Keratinocyte (primary cell): ENCODE results near the gene MTOR. TPM values are rescaled to one million over a fixed set of nuclear protein-coding genes. Genes with fewer than 3 reads are reported as not detected.

Experiments used
- DNase-seq: peaks from one replicate; pipeline ENCODE4 v3.0.0-alpha.2; 2011; ENCODE audit warnings: low read depth, missing footprints, low spot score
- FAIRE-seq: peaks from 2 replicates; lab custom pipeline; 2011; peaks lifted over from hg19 to GRCh38; lab: Jason Lieb, UNC
- H2AFZ ChIP-seq: 2 replicates; pipeline ENCODE4 v1.6.0; 2012; ENCODE audit warnings: low read length, control low read depth, inconsistent platforms; ENCODE audit not compliant: control insufficient read depth
- H3K27ac ChIP-seq: 2 replicates; pipeline ENCODE4 v1.5.1; 2011; ENCODE audit warnings: low read length; ENCODE audit not compliant: control insufficient read depth, insufficient read depth
- H3K27me3 ChIP-seq: 3 replicates; pipeline ENCODE4 v1.6.0; 2011; ENCODE audit warnings: low read length; ENCODE audit not compliant: control insufficient read depth, insufficient read depth; ENCODE audit errors: extremely low read depth
- H3K36me3 ChIP-seq, 2 experiments: 2 replicates in 1 of 2; 3 replicates in 1 of 2; pipeline ENCODE4 v1.5.1; 2011; ENCODE audit warnings: low read length in 2 of 2, mild to moderate bottlenecking in 1 of 2; ENCODE audit not compliant: control insufficient read depth in 2 of 2, insufficient read depth in 2 of 2; ENCODE audit errors: extremely low read depth in 1 of 2
- H3K4me1 ChIP-seq: 3 replicates; pipeline ENCODE4 v1.5.1; 2011; ENCODE audit warnings: low read length; ENCODE audit not compliant: control insufficient read depth, insufficient read depth; ENCODE audit errors: extremely low read depth
- H3K4me2 ChIP-seq: 3 replicates; pipeline ENCODE4 v1.6.0; 2011; ENCODE audit warnings: low read depth, low read length; ENCODE audit not compliant: control insufficient read depth, insufficient read depth; ENCODE audit errors: extremely low read depth
- H3K4me3 ChIP-seq, 3 experiments: fragments of 200-600 bp in 1 of 3; sonication (generic) in 1 of 3; 2 replicates in 2 of 3; 3 replicates in 1 of 3; pipeline ENCODE4 v1.5.1; 2011 to 2016; ENCODE audit warnings: low read length in 3 of 3, mild to moderate bottlenecking in 3 of 3, control low read depth in 2 of 3, inconsistent platforms in 1 of 3, low read depth in 1 of 3, mixed read lengths in 1 of 3, mixed run types in 1 of 3, moderate library complexity in 1 of 3; ENCODE audit not compliant: control insufficient read depth in 2 of 3, insufficient read depth in 2 of 3; ENCODE audit errors: extremely low read depth in 1 of 3
- H3K79me2 ChIP-seq: 2 replicates; pipeline ENCODE4 v1.6.0; 2012; ENCODE audit warnings: low read length; ENCODE audit not compliant: control insufficient read depth, insufficient read depth
- H3K9ac ChIP-seq: 3 replicates; pipeline ENCODE4 v1.6.0; 2011; ENCODE audit warnings: low read length; ENCODE audit not compliant: control insufficient read depth, insufficient read depth; ENCODE audit errors: extremely low read depth
- H3K9me1 ChIP-seq: 3 replicates; pipeline ENCODE4 v1.6.0; 2011; ENCODE audit warnings: low read length; ENCODE audit not compliant: control insufficient read depth, insufficient read depth; ENCODE audit errors: extremely low read depth
- H3K9me3 ChIP-seq: 2 replicates; pipeline ENCODE4 v1.5.1; 2012; ENCODE audit warnings: low read depth, low read length; ENCODE audit not compliant: control insufficient read depth
- H4K20me1 ChIP-seq: 3 replicates; pipeline ENCODE4 v1.6.0; 2011; ENCODE audit warnings: low read length; ENCODE audit not compliant: control insufficient read depth, insufficient read depth; ENCODE audit errors: extremely low read depth
- CTCF ChIP-seq, 3 experiments: IDR thresholded peaks in 1 of 3; conservative IDR thresholded peaks in 1 of 3; optimal IDR thresholded peaks in 1 of 3; 2 replicates in 2 of 3; 3 replicates in 1 of 3; pipeline versions ENCODE3 to v1.5.1; 2011; ENCODE audit warnings: low read length in 3 of 3, mild to moderate bottlenecking in 3 of 3, moderate library complexity in 2 of 3, control low read depth in 1 of 3, inconsistent platforms in 1 of 3; ENCODE audit not compliant: insufficient read depth in 2 of 3; ENCODE audit errors: extremely low read depth in 1 of 3
- EZH2 ChIP-seq: IDR thresholded peaks from one replicate; pipeline ENCODE4 v1.6.1; 2012; ENCODE audit warnings: inconsistent platforms, mild to moderate bottlenecking, low read length, moderate library complexity
- dilution Hi-C: fragments of 300-500 bp; cut with MboI; formaldehyde crosslinking; loops from one replicate; pipeline ENCODE4 v1.7.0; 2020; ENCODE audit warnings: low sequenced_read_pairs; ENCODE audit not compliant: extremely low pct_ligation_motif_present
- polyA plus RNA-seq, 5 experiments: library from polyadenylated mRNA; depleted of rRNA in 3 of 5; stranded (reverse) in 3 of 5; stranded (forward) in 1 of 5; unstranded in 1 of 5; fragments of >200 nt; gene quantifications; 1 replicate in 1 of 5; 2 replicates in 3 of 5; 3 replicates in 1 of 5; pipeline versions ENCODE4 v1.2.1 to v1.2.3, GENCODE V29; 2011 to 2012; ENCODE audit warnings: missing spikeins in 2 of 5, low read depth in 1 of 5, low replicate concordance in 1 of 5

The MTOR gene
- polyA plus RNA-seq, 1 donor (not counting 4 experiments of a cell fraction or from before 2014, with no cell fraction given) = 31.5 TPM

GRCh38 chr1:11158720-11159321 is 103.5 kb downstream of the MTOR start:
- Histone ChIP-seq H3K4me2 (peak overlapping the region; percentile 54), H3K79me2 (no peaks in the 10 kb centered on the region), H3K9me1 (peaks cover 3% of the 10 kb centered on the region), H2AFZ (no peak overlapping the region), H4K20me1 (no peaks in the 10 kb centered on the region), H3K36me3 (peaks cover 3 to 13% of the 10 kb centered on the region in 2 experiments), H3K9ac (no peak overlapping the region), H3K27ac (peak overlapping the region; percentile 91), H3K4me3 (no peak overlapping the region), H3K27me3 (no peaks in the 10 kb centered on the region), H3K9me3 (no peaks in the 10 kb centered on the region), H3K4me1 (peaks cover 21% of the 10 kb centered on the region)
- TF ChIP-seq CTCF (optimal IDR thresholded peaks at IDR 0.05 in 1 of 3, IDR thresholded peaks at IDR 0.05 in 1 of 3, conservative IDR thresholded peaks at IDR 0.05 in 1 of 3; ENCODE audit: extremely low read depth in 1 of 3, insufficient read depth in 2 of 3, low read length in 3 of 3) (no peak), EZH2 (no peak)
- dilution Hi-C loops = no loop called here
- DNase-seq = peak; percentile 19
- no peak for FAIRE-seq

GRCh38 chr1:11158291-11158690 is 104.1 kb downstream of the MTOR start:
- DNase-seq (no peak), FAIRE-seq (no peak)
- dilution Hi-C loops = no loop called here
- Histone ChIP-seq H3K4me1 (peaks cover 21% of the 10 kb centered on the region), H4K20me1 (no peaks in the 10 kb centered on the region), H3K79me2 (no peaks in the 10 kb centered on the region), H3K9me3 (no peaks in the 10 kb centered on the region), H3K27me3 (no peaks in the 10 kb centered on the region), H2AFZ (no peak overlapping the region), H3K36me3 (peaks cover 3 to 13% of the 10 kb centered on the region in 2 experiments), H3K9ac (peak overlapping the region; percentile 61), H3K4me3 (no peak overlapping the region), H3K27ac (peak overlapping the region; percentile 91), H3K4me2 (peak overlapping the region; percentile 54), H3K9me1 (peaks cover 3% of the 10 kb centered on the region)
- TF ChIP-seq EZH2 (no peak), CTCF (optimal IDR thresholded peaks at IDR 0.05 in 1 of 3, IDR thresholded peaks at IDR 0.05 in 1 of 3, conservative IDR thresholded peaks at IDR 0.05 in 1 of 3; ENCODE audit: extremely low read depth in 1 of 3, insufficient read depth in 2 of 3, low read length in 3 of 3) (peak in 2 of 3 experiments; percentile 9 to 30)
